ENCODE measurements around the gene NOL4L.

Gene NOL4L

GRCh38 chr20:32560989-32561830 lies 23.9 kb downstream of the NOL4L start:
- no peak for DNase-seq (ENCODE audit: low read depth, low spot score)

- no peak for DNase-seq (ENCODE audit: low read depth, low spot score)
Observed at GRCh38 chr20:32560482-32560988, 24.6 kb downstream of the NOL4L start.

- no peak for DNase-seq (ENCODE audit: low read depth, low spot score)
Observed at GRCh38 chr20:32559753-32560380, 25.3 kb downstream of the NOL4L start.

- DNase-seq (ENCODE audit: low read depth, low spot score) = no peak
Observed at GRCh38 chr20:32559205-32559752, 25.9 kb downstream of the NOL4L start.

- DNase-seq (ENCODE audit: low read depth, low spot score) = no peak
Observed at GRCh38 chr20:32558526-32558925, 26.6 kb downstream of the NOL4L start.

GRCh38 chr20:32557319-32557718 lies 27.8 kb downstream of the NOL4L start:
- DNase-seq (ENCODE audit: low read depth, low spot score) = no peak

- DNase-seq (ENCODE audit: low read depth, low spot score) = no peak
Observed at GRCh38 chr20:32556312-32557184, 28.6 kb downstream of the NOL4L start.

GRCh38 chr20:32555584-32555983 lies 29.5 kb downstream of the NOL4L start:
- DNase-seq (ENCODE audit: low read depth, low spot score) = no peak

GRCh38 chr20:32554965-32555289 lies 30.2 kb downstream of the NOL4L start:
- no peak for DNase-seq (ENCODE audit: low read depth, low spot score)

- no peak for DNase-seq (ENCODE audit: low read depth, low spot score)
Observed at GRCh38 chr20:32553618-32554017, 31.5 kb downstream of the NOL4L start.

GRCh38 chr20:32551693-32552092 lies 33.4 kb downstream of the NOL4L start:
- no peak for DNase-seq (ENCODE audit: low read depth, low spot score)

GRCh38 chr20:32549842-32550241 lies 35.3 kb downstream of the NOL4L start:
- DNase-seq (ENCODE audit: low read depth, low spot score) = no peak

GRCh38 chr20:32547753-32548034 lies 37.4 kb downstream of the NOL4L start:
- DNase-seq (ENCODE audit: low read depth, low spot score) = no peak

- DNase-seq (ENCODE audit: low read depth, low spot score) = no peak
Observed at GRCh38 chr20:32546918-32547752, 38.0 kb downstream of the NOL4L start.

GRCh38 chr20:32544893-32545840 lies 40.0 kb downstream of the NOL4L start:
- no peak for DNase-seq (ENCODE audit: low read depth, low spot score)

- DNase-seq (ENCODE audit: low read depth, low spot score) = no peak
Observed at GRCh38 chr20:32544260-32544722, 40.8 kb downstream of the NOL4L start.

- no peak for DNase-seq (ENCODE audit: low read depth, low spot score)
Observed at GRCh38 chr20:32543570-32544259, 41.4 kb downstream of the NOL4L start.

- DNase-seq (ENCODE audit: low read depth, low spot score) = no peak
Observed at GRCh38 chr20:32542259-32542615, 42.9 kb downstream of the NOL4L start.
